Sigmoid colon (tissue), 7 donors: Measurements from ENCODE around the gene COG5. TPM values are rescaled to one million over a fixed set of nuclear protein-coding genes. Genes with fewer than 3 reads are reported as not detected.

Source experiments
- DNase-seq: peaks from one replicate; pipeline ENCODE4 v3.0.0-alpha.2; 2019
- H3K27ac ChIP-seq, 4 donors: fragments of 200-600 bp; sonication (generic); one replicate each; pipeline ENCODE4 v1.5.1; 2016 to 2019; ENCODE audit warnings: mild to moderate bottlenecking in 1 of 4
- H3K27me3 ChIP-seq, 3 donors: fragments of 200-600 bp; sonication (generic); one replicate each; pipeline ENCODE4 v1.5.1; 2019; ENCODE audit warnings: mild to moderate bottlenecking in 1 of 3
- H3K36me3 ChIP-seq, 4 donors: fragments of 200-600 bp; sonication (generic); one replicate each; pipeline ENCODE4 v1.5.1; 2016 to 2019
- H3K4me1 ChIP-seq, 4 donors: fragments of 200-600 bp; sonication (generic); one replicate each; pipeline ENCODE4 v1.5.1; 2017 to 2019
- H3K4me3 ChIP-seq, 4 donors: fragments of 200-600 bp; sonication (generic); one replicate each; pipeline ENCODE4 v1.5.1; 2017 to 2019; ENCODE audit warnings: mild to moderate bottlenecking in 2 of 4, moderate library complexity in 1 of 4
- H3K9me3 ChIP-seq, 4 donors: fragments of 200-600 bp in 3 of 4; sonication (generic) in 3 of 4; one replicate each; pipeline versions ENCODE4 v1.5.1 to v1.6.1; 2013 to 2019
- EP300 ChIP-seq, 4 donors: sonication (generic); formaldehyde crosslinking; IDR thresholded peaks; one replicate each; pipeline ENCODE4 v1.6.1; 2017; ENCODE audit warnings: antibody characterized with exemption in 4 of 4
- POLR2A ChIP-seq, 2 donors: fragments of 450-650 bp; IDR thresholded peaks; one replicate each; pipeline ENCODE4 v1.6.1; 2016; ENCODE audit warnings: antibody characterized with exemption in 2 of 2, mild to moderate bottlenecking in 2 of 2, moderate library complexity in 2 of 2
- POLR2AphosphoS5 ChIP-seq, 4 donors: sonication (generic); formaldehyde crosslinking; IDR thresholded peaks; one replicate each; pipeline ENCODE4 v1.6.1; 2017; ENCODE audit warnings: antibody characterized with exemption in 4 of 4
- WGBS, 2 donors: extraction: QIAGEN DNeasy Blood & Tissue Kit; methylation state at CpG; one replicate each; pipeline ENCODE4 v1.1.7; 2013; 5-methylcytosine and 5-hydroxymethylcytosine counted together
- intact Hi-C: fragments of 100-400 bp; cut with DNase I; formaldehyde crosslinking; loops from one replicate; pipeline ENCODE4 v1.15.1; 2023
- polyA plus RNA-seq, 3 donors: library from polyadenylated mRNA; stranded (reverse); fragments of 200-250 nt; gene quantifications; one replicate each; pipeline ENCODE4 v1.2.3, GENCODE V29; 2013
- total RNA-seq, 4 donors: library from RNA; depleted of rRNA; stranded (reverse); fragments of >200 nt; gene quantifications; one replicate each; pipeline ENCODE4 v1.1.0, GENCODE V29; 2016
- TF ChIP-seq, protein P1 (sequence below), 4 experiments: fragments of 450-650 bp in 3 of 4; fragments of 200-600 bp in 1 of 4; IDR thresholded peaks; one replicate each; pipeline ENCODE4 v1.5.1; 2016 to 2019; ENCODE audit warnings: antibody characterized with exemption in 4 of 4, mild to moderate bottlenecking in 3 of 4, moderate library complexity in 2 of 4
- donor health status: healthy with polysubstance abuse.
- donor health status: Bipolar disorder and iron deficiency.
- donor health status: healthy.

Gene COG5
- total and polyA plus RNA-seq, 7 donors = 11.0 to 73.4 (median 27.6) TPM

DNA sequence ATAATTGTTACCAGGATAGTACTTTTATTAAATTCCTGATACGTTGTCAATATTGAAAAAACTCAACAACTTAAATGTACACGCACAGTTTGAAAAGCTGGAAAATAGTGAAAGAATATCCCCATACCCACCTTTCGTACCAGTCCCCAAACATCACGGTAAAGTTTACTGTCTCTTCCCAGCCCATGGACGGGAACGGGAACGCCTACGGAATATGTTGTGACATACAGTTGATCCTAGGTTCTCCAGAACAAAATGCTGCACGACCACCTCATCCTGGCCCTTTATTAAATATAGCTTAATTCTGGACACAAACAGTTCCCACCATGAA lies 15.8 kb upstream of the COG5 start:
- no peak for DNase-seq
- Histone ChIP-seq H3K4me1 (peaks cover 0 to 39% (median 25%) of the 10 kb centered on the region in 4 donors), H3K4me3 (peak overlapping the region; percentile 60 to 92 (median 75)), H3K27ac (peak overlapping the region; percentile 92 to 96 (median 94)), H3K36me3 (peaks cover 0 to 31% (median 2%) of the 10 kb centered on the region in 4 donors), H3K27me3 (no peaks in the 10 kb centered on the region), H3K9me3 (no peaks in the 10 kb centered on the region)
- intact Hi-C loops = no loop called here
- 3 to 4% methylated on average over 9 of the region's 9 CpGs for whole genome bisulfite sequencing, 2 donors
- TF ChIP-seq POLR2A (IDR thresholded peaks at IDR 0.05) = no peak
- TF ChIP-seq EP300 (IDR thresholded peaks at IDR 0.05) = no peak
- TF ChIP-seq, protein P1, sequence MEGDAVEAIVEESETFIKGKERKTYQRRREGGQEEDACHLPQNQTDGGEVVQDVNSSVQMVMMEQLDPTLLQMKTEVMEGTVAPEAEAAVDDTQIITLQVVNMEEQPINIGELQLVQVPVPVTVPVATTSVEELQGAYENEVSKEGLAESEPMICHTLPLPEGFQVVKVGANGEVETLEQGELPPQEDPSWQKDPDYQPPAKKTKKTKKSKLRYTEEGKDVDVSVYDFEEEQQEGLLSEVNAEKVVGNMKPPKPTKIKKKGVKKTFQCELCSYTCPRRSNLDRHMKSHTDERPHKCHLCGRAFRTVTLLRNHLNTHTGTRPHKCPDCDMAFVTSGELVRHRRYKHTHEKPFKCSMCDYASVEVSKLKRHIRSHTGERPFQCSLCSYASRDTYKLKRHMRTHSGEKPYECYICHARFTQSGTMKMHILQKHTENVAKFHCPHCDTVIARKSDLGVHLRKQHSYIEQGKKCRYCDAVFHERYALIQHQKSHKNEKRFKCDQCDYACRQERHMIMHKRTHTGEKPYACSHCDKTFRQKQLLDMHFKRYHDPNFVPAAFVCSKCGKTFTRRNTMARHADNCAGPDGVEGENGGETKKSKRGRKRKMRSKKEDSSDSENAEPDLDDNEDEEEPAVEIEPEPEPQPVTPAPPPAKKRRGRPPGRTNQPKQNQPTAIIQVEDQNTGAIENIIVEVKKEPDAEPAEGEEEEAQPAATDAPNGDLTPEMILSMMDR (IDR thresholded peaks at IDR 0.05) = no peak
- no peak for TF ChIP-seq POLR2AphosphoS5 (IDR thresholded peaks at IDR 0.05)

DNA sequence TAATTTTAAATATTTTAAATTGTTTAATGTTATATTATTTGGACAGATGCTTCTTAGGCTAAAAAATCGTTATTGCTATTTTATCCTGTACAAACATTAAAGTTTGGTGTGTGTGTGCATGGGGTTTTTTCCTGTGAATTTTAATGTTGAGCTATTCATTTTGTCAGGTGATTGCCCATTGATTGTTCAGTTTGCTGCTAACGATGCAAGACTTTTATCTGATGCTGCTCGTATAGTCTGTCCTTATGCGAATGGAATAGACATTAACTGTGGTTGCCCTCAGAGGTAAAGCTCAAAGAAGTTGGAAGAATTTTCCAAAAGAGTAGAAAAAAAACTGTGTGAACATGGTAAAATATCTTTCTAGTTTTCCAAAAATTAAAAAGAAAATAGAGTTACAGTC lies 9.8 kb upstream of the COG5 start:
- Histone ChIP-seq H3K4me3 (no peak overlapping the region), H3K27ac (no peak overlapping the region), H3K9me3 (no peaks in the 10 kb centered on the region), H3K36me3 (peaks cover 0 to 38% (median 2%) of the 10 kb centered on the region in 4 donors), H3K27me3 (no peaks in the 10 kb centered on the region), H3K4me1 (no peaks in the 10 kb centered on the region)
- DNase-seq = no peak
- 88 to 92% methylated on average over 4 of the region's 4 CpGs for WGBS, 2 donors
- TF ChIP-seq POLR2A (IDR thresholded peaks at IDR 0.05) (no peak), EP300 (IDR thresholded peaks at IDR 0.05) (no peak), POLR2AphosphoS5 (IDR thresholded peaks at IDR 0.05) (no peak)
- TF ChIP-seq, protein P1 (IDR thresholded peaks at IDR 0.05) = no peak
- intact Hi-C loops = no loop called here

DNA sequence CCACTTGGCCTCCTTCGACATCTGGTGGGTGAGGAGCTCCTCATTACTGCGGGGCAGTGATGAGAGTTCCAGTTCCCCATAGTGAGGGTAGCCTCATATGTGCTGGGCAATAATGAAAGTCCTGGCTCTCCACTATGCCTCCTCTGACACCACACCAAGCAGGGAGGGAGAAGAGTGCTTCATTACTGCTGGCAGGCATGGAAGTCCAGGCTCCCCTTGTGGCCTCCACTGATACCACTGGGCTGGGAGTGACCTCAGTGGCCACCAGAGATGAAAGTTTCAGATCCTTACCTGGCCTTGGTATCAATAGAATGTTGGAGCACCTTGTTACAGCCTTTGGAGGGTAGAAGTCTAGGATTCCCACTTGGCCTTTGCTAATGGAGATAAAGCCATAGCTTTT lies 6.6 kb upstream of the COG5 start:
- WGBS, 2 donors = 94 to 97% methylated on average over 2 of the region's 2 CpGs
- Histone ChIP-seq H3K9me3 (no peaks in the 10 kb centered on the region), H3K36me3 (peaks cover 0 to 27% (median 2%) of the 10 kb centered on the region in 4 donors), H3K4me1 (peaks cover 0 to 2% (median 0%) of the 10 kb centered on the region in 4 donors), H3K27ac (no peak overlapping the region), H3K27me3 (no peaks in the 10 kb centered on the region), H3K4me3 (no peak overlapping the region)
- intact Hi-C loops = no loop called here
- TF ChIP-seq, protein P1 (IDR thresholded peaks at IDR 0.05) = no peak
- TF ChIP-seq POLR2AphosphoS5 (IDR thresholded peaks at IDR 0.05) (no peak), EP300 (IDR thresholded peaks at IDR 0.05) (no peak), POLR2A (IDR thresholded peaks at IDR 0.05) (no peak)
- DNase-seq = no peak

DNA sequence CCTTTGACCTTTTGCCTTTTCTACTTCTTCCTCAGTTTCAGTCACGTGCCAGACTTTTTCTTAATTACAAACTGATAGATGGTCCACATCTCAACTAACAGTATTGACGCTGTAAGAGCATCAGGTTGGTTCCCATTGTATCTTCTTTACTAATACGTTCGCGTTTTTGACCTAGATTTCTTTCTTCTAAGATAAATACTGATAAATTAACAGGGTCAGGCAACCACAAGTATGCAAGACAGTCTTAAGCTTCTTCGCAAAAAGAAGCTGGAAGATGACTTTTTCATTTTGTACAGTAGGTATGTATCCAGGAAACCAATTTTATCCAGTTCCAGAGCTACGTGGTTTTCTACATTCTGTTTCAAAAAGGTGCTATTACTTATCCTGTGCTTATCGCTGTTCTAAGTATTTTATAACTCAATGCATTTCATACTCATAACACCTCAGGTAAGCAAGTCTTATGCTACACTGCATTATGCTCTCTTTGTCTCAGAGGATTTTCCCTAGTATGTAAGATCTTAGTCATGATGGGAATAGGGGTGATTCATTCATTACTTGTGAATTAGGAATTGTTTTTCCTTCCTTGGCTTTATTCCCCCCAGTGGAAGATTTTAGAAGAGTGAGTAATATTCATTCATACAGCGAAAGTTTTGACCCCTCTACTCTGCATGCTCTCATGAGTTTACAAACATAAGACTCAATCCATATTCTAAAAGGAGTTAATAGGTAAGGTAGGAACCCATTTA lies 1.0 kb upstream of the COG5 start:
- TF ChIP-seq POLR2A (IDR thresholded peaks at IDR 0.05) (no peak), POLR2AphosphoS5 (IDR thresholded peaks at IDR 0.05) (peak in 1 of 4 donors; percentile 5)
- Histone ChIP-seq H3K4me1 (peaks cover 0 to 45% (median 27%) of the 10 kb centered on the region in 4 donors), H3K36me3 (no peaks in the 10 kb centered on the region), H3K4me3 (peak overlapping the region; percentile 85 to 98 (median 90)), H3K9me3 (no peaks in the 10 kb centered on the region), H3K27ac (peak overlapping the region; percentile 92 to 96 (median 93)), H3K27me3 (no peaks in the 10 kb centered on the region)
- 25 to 49% methylated on average over 9 of the region's 9 CpGs for WGBS, 2 donors
- intact Hi-C loops = loop anchor here (1.0 to 10.0 kb wide), 5 partner anchors 16 to 400 kb away; partner anchors contain the start of genes BCAP29, CBLL1 and HBP1
- no peak for DNase-seq

DNA sequence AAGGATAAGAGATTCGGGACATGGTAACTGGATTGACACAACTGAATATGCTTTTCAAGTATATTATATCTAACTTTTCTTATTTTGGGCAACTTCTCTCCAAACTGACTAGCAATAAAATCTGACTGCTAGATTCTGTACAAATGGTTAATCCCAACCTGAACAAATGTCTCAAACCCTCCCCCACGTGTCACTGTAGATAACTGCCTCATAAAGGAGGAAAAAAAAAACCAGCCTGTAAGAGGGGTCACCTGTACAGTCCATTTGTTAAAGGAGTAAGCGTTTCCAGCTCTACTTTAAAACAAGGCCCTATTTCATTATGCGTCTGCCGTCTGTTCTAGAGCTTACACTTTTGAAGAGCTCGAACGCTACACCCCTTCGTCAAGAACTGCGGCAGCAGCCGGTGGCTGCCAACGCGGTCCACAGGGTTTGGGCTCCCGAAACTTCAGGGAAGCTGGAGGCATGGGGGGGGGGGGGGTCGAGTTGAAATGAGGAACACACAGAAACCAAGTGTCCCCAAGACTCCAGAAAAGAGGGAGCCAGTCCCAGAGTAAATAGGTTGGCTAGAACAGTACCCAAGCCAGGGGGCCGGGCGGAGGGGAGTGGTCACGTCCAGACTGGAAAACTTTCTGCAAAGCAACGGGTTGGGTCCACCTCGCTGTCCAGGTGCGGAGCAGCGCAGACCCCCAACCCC lies 492 bp downstream of the COG5 start:
- Histone ChIP-seq H3K4me3 (peak overlapping the region; percentile 85 to 98 (median 90)), H3K9me3 (no peaks in the 10 kb centered on the region), H3K36me3 (no peaks in the 10 kb centered on the region), H3K27ac (peak overlapping the region; percentile 92 to 96 (median 93)), H3K27me3 (no peaks in the 10 kb centered on the region), H3K4me1 (peaks cover 0 to 49% (median 30%) of the 10 kb centered on the region in 4 donors)
- intact Hi-C loops = loop anchor here (5.0 to 10.0 kb wide), 4 partner anchors 34 to 398 kb away; partner anchors contain the start of genes CBLL1 and HBP1
- TF ChIP-seq EP300 (IDR thresholded peaks at IDR 0.05) (no peak), POLR2A (IDR thresholded peaks at IDR 0.05) (no peak), POLR2AphosphoS5 (IDR thresholded peaks at IDR 0.05) (no peak)
- TF ChIP-seq, protein P1 (IDR thresholded peaks at IDR 0.05) = no peak
- no peak for DNase-seq
- 1 to 4% methylated on average over 21 of the region's 21 CpGs for WGBS, 2 donors
